ENCODE results near the gene HIRA. TPM values are rescaled to one million over a fixed set of nuclear protein-coding genes. Genes with fewer than 3 reads are reported as not detected.
A peak's percentile ranks its signal among the peaks of the same experiment; 100 is the strongest.

Gene HIRA
- total and polyA plus RNA-seq, 9 of the 15 experiments (the other 6 are each of a cell fraction or from before 2014, with no cell fraction given): 0.96 to 132 (median 58.4) TPM

DNA sequence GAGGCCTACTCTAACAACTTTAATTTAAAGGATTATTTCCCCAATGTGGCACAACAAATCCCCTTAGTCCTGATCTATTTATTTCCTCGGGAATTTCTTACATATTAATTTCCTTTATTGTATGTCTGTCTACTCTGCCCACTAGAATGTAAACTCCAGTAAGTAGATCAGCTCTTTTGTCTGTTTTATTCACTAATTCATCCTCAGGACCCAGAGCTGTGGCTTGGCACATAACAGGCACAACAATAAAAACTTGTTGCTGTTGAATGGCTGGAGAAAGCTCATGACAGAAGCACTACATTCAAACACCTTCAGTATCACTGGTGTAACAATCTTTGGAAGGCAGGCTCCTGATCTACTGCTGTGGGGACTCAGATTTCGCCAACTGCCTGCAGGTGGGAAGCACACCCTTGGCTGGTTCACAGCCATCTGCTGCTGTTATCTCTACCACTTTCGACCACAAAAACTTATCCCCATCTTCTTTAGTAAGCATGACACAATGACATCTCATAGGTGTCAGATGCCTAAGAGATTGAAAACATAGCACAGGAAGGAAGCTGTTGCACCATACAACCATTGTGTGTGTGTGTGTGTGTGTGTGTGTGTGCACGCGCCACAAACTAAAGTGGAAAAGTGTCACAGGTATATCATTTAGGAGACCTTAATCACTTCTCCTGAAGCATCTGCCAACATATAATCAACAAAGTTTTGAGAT lies 11.9 kb downstream of the HIRA start (continued):
- TF ChIP-seq, protein P1, sequence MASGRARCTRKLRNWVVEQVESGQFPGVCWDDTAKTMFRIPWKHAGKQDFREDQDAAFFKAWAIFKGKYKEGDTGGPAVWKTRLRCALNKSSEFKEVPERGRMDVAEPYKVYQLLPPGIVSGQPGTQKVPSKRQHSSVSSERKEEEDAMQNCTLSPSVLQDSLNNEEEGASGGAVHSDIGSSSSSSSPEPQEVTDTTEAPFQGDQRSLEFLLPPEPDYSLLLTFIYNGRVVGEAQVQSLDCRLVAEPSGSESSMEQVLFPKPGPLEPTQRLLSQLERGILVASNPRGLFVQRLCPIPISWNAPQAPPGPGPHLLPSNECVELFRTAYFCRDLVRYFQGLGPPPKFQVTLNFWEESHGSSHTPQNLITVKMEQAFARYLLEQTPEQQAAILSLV (tag; IDR thresholded peaks at IDR 0.05): peak; percentile 86
- TF ChIP-seq TAF9B (IDR thresholded peaks at IDR 0.05; ENCODE audit: partially characterized antibody): no peak
- TF ChIP-seq PRMT5 (CRISPR knock-in tag; IDR thresholded peaks at IDR 0.05): no peak
- no peak for TF ChIP-seq IRF2 (CRISPR knock-in tag; IDR thresholded peaks at IDR 0.05)
- TF ChIP-seq, protein P2, sequence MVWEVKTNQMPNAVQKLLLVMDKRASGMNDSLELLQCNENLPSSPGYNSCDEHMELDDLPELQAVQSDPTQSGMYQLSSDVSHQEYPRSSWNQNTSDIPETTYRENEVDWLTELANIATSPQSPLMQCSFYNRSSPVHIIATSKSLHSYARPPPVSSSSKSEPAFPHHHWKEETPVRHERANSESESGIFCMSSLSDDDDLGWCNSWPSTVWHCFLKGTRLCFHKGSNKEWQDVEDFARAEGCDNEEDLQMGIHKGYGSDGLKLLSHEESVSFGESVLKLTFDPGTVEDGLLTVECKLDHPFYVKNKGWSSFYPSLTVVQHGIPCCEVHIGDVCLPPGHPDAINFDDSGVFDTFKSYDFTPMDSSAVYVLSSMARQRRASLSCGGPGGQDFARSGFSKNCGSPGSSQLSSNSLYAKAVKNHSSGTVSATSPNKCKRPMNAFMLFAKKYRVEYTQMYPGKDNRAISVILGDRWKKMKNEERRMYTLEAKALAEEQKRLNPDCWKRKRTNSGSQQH (CRISPR knock-in tag; IDR thresholded peaks at IDR 0.05): peak; percentile 90
- no peak for TF ChIP-seq PCBP2 (IDR thresholded peaks at IDR 0.05; ENCODE audit: low read depth, low read length, poor library complexity, severe bottlenecking)
- no peak for TF ChIP-seq ETV6 (IDR thresholded peaks at IDR 0.05; ENCODE audit: borderline replicate concordance in 1 of 2, low read depth in 2 of 2, low read length in 1 of 2)
- TF ChIP-seq ETV6 (CRISPR knock-in tag; IDR thresholded peaks at IDR 0.05; ENCODE audit: borderline replicate concordance): no peak
- no peak for TF ChIP-seq NEUROD1 (IDR thresholded peaks at IDR 0.05; ENCODE audit: borderline replicate concordance, low read depth, low read length, partially characterized antibody)
- peak; percentile 79 for TF ChIP-seq GABPA (tag; conservative IDR thresholded peaks at IDR 0.05; ENCODE audit: low read depth)
- TF ChIP-seq ESRRA (IDR thresholded peaks at IDR 0.05; ENCODE audit: borderline replicate concordance, low read depth): peak; percentile 77; the same call in 1 of the 2 replicates
- TF ChIP-seq TCF7 (IDR thresholded peaks at IDR 0.05; ENCODE audit: borderline replicate concordance): no peak
- TF ChIP-seq, protein P3, sequence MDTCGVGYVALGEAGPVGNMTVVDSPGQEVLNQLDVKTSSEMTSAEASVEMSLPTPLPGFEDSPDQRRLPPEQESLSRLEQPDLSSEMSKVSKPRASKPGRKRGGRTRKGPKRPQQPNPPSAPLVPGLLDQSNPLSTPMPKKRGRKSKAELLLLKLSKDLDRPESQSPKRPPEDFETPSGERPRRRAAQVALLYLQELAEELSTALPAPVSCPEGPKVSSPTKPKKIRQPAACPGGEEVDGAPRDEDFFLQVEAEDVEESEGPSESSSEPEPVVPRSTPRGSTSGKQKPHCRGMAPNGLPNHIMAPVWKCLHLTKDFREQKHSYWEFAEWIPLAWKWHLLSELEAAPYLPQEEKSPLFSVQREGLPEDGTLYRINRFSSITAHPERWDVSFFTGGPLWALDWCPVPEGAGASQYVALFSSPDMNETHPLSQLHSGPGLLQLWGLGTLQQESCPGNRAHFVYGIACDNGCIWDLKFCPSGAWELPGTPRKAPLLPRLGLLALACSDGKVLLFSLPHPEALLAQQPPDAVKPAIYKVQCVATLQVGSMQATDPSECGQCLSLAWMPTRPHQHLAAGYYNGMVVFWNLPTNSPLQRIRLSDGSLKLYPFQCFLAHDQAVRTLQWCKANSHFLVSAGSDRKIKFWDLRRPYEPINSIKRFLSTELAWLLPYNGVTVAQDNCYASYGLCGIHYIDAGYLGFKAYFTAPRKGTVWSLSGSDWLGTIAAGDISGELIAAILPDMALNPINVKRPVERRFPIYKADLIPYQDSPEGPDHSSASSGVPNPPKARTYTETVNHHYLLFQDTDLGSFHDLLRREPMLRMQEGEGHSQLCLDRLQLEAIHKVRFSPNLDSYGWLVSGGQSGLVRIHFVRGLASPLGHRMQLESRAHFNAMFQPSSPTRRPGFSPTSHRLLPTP (IDR thresholded peaks at IDR 0.05; ENCODE audit: borderline replicate concordance, extremely low read depth, insufficient read length): no peak
- TF ChIP-seq, protein P4, sequence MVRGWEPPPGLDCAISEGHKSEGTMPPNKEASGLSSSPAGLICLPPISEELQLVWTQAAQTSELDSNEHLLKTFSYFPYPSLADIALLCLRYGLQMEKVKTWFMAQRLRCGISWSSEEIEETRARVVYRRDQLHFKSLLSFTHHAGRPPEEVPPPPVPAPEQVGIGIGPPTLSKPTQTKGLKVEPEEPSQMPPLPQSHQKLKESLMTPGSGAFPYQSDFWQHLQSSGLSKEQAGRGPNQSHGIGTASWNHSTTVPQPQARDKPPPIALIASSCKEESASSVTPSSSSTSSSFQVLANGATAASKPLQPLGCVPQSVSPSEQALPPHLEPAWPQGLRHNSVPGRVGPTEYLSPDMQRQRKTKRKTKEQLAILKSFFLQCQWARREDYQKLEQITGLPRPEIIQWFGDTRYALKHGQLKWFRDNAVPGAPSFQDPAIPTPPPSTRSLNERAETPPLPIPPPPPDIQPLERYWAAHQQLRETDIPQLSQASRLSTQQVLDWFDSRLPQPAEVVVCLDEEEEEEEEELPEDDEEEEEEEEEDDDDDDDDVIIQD (CRISPR knock-in tag; IDR thresholded peaks at IDR 0.05): no peak
- peak; percentile 45 for TF ChIP-seq SIRT6 (IDR thresholded peaks at IDR 0.05; ENCODE audit: low read depth, low read length)
- no peak for TF ChIP-seq DNMT1 (IDR thresholded peaks at IDR 0.05)
- no peak for TF ChIP-seq TAF1 (IDR thresholded peaks at IDR 0.05; ENCODE audit: control insufficient read depth, extremely low read depth, insufficient read depth, low read length, severe bottlenecking)
- peak; percentile 95 for TF ChIP-seq FOXM1 (IDR thresholded peaks at IDR 0.05; ENCODE audit: low read depth)
- TF ChIP-seq FOXM1 (CRISPR knock-in tag; IDR thresholded peaks at IDR 0.05; ENCODE audit: low read depth): no peak
- peak; percentile 64 for TF ChIP-seq WHSC1 (IDR thresholded peaks at IDR 0.05; ENCODE audit: low read length)
- peak; percentile 97 for TF ChIP-seq STAT5A (IDR thresholded peaks at IDR 0.05; ENCODE audit: borderline replicate concordance, low read length)
- no peak for TF ChIP-seq PHB2 (IDR thresholded peaks at IDR 0.05; ENCODE audit: low read depth)
